GM12872 (cell line): ENCODE measurements around the gene SPTB.

Experiments
- CTCF ChIP-seq: IDR thresholded peaks from 3 replicates; pipeline ENCODE4 v1.5.1; 2011; ENCODE audit warnings: low read depth, mild to moderate bottlenecking, low read length, moderate library complexity; ENCODE audit not compliant: insufficient read depth

The SPTB gene

DNA sequence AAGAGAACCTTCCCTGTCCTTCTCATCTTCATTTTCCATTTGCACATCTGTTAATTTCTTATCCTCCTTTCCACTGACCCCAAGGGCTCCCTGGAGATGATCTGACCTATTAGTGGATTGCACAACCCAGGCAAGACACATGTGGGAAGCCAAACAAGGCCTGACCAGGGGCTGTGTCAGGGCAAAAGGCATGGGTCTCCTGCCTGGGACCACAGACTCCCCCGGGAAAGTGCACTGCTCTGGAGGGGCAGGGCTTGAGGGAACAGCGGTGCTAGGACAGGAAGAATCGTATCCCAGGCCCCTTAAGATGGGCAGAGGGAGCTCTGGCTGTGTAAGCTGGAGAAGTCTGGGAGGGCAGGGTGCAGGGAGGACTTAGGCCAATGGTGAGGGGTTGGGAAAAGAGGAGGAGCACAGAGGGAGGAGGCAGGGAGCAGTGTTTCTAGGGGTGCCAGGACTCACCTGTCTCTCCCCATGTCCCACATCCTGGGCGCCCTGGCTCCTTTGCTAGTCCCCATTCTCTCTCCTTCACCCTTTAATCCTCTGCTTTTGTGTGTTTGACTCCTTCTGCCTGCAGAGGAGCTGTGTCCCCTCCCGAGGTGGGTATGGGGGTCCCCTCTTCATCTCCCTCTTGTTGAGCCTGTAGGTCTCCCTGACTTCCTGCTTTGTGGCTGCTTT lies 150.2 kb downstream of the SPTB start:
- no peak for TF ChIP-seq CTCF

GRCh38 chr14:64728856-64729255 lies 150.9 kb downstream of the SPTB start:
- TF ChIP-seq CTCF, result no peak

GRCh38 chr14:64728106-64728505 lies 151.6 kb downstream of the SPTB start:
- TF ChIP-seq CTCF, result no peak

DNA sequence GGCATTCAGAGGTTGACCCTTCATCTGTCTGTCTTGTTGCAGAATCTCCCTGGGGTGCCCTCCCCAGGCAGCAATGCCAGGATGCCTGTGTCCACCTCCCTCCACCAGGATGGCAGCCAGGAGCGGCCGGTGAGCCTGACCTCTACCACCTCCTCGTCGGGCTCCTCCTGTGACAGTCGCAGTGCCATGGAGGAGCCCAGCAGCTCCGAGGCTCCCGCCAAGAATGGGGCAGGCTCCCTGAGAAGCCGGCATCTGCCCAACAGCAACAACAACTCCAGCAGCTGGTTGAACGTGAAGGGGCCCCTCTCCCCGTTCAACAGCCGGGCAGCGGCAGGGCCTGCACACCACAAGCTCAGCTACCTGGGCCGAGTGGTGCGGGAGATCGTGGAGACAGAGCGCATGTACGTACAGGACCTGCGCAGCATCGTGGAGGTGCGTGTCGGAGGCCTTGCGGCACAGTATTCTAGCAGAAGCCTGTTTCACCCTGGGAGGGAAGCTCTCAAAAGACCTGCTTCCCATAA lies 152.1 kb downstream of the SPTB start:
- TF ChIP-seq CTCF, result no peak

DNA sequence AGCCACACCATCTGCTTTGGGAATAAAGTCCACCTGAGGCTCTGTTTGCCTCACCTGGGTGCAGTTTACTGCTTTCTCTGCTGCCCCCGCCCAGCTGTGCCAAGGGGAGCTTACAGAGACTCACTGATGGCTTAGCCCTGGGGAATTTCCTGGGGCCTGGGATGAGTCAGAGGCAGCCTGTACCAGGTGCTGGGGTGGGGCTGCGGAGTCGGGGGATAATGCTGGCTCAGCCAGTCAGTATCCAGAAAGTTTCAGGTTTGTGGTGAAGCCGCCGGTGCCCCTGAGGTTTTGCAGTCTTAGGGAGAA lies 153.2 kb downstream of the SPTB start:
- TF ChIP-seq CTCF, result no peak

GRCh38 chr14:64725879-64726584 lies 153.7 kb downstream of the SPTB start:
- TF ChIP-seq CTCF, result no peak

GRCh38 chr14:64725261-64725815 lies 154.4 kb downstream of the SPTB start:
- TF ChIP-seq CTCF, result no peak
